ENCODE data around the gene SLC6A13. TPM values are rescaled to one million over a fixed set of nuclear protein-coding genes. Genes with fewer than 3 reads are reported as not detected.
"Not testable (repeated sequence)": the region's sequence is repeated elsewhere in the genome, so short reads cannot be mapped to it uniquely, and the experiment has no call there.

SLC6A13 gene
- polyA plus RNA-seq, 10 donors, result 1.3 to 6.1 (median 2.6) TPM

DNA sequence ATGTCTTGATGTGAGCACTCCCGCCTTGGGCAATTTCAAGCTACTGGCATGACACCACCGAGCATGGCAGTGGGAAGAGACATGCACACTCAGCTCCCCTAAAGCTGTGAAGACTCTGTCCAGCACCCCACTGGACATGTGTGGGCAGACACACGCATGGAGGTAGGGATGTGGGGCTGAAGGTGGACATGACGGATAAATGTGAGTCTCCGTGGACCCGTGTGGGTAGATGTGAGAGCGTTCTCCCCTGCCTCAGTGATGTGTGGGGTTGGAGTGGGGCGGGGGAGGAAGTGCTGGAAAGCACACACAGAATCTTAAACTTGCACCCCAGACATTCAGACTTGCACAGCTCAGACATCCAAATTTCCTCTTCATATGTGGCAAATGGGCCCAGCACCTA lies 61.3 kb downstream of the SLC6A13 start:
- no peak for DNase-seq

DNA sequence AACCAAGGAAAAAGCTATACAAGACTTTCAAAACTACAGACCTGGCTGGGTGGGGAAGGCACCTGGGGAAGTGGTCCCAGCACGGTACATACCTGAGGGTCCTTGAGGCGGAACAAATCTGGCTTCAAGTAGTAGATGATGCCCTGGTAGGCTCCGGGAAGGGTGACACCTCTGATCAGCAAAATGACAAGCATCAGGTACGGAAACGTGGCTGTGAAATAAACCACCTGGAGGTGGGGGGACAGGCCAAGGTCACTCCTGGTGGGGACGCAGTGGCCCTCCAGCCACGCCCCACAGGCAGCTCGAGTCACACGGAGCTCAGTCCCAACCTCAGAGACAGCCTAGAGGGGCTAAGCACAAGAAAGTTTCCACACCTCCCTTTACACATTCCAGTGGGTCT lies 63.9 kb downstream of the SLC6A13 start:
- DNase-seq, result no peak

DNA sequence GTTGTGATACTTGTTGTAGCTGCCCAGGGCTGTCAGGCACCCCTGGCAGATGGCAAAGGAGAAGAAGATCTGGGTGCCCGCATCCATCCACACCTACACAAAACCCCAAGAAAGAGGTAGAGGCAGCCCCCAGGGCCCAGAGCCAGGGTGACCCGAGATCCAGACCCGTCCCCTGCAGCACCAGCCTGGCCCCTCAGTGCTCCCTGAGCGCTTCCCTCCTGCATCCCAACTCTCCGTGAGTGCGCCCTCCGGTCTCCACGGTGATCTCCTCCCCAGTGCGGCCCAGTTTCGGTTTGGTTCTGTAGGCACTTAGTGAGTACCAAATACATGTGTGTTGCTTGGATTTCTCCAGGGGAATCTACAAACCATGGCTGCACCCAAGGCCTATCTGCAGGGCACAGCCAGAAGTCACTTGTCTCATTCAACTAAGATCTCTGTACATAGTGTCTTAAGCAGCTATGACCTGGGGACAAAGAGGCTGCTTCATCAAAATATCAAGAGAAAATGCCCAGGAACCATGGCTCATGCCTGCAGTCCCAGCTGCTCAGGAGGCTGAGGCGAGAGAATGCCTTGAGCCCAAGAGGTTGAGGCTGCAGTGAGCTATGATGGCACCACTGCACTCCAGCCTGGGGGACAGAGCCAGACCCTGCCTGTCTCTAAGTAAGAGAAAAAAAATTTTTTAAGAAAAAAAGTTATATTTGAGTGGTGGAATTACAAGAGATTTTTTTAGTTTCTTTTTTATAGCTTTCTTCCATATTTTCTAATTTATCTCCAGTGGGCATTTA lies 64.5 kb downstream of the SLC6A13 start:
- no peak for DNase-seq

DNA sequence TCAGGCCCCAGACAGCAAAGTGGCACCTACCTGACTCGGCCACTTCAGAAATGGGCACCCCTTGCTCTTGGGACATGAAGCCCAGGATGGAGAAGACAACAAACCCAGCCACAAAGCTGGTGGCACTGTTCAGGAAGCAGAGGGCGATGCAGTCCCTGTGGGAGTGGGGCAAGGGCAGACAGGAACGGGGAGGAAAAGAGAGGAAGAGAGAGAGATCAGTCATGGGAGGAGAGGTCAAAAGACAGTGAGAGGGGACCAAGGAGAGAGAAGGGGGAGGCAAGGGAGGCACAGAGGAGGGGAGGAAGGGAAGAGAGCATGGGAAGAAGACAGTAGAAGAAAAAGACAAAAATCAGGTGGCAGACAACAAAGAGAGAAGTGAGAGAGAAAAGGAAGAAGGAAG lies 65.3 kb downstream of the SLC6A13 start:
- no peak for DNase-seq

DNA sequence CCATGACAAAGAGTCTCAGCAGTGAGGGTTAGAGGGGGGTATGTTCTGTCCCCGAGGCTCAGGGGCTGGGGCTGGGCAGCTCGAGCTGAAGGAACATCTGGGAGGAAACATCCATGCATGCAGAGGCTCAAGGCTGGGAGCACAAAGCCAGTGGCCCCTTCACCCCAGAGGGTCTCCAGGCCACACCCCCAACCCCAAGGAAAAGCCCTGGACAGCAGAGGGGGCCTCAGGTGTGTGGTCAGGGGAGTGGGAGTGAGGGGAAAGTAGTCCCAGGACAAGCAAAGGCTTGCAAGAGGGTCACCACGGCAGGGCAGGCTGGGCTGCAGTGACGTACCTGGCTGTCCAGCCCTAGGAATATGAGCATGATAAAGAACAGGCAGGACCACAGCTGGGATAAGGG lies 66.2 kb downstream of the SLC6A13 start:
- DNase-seq, result no peak

DNA sequence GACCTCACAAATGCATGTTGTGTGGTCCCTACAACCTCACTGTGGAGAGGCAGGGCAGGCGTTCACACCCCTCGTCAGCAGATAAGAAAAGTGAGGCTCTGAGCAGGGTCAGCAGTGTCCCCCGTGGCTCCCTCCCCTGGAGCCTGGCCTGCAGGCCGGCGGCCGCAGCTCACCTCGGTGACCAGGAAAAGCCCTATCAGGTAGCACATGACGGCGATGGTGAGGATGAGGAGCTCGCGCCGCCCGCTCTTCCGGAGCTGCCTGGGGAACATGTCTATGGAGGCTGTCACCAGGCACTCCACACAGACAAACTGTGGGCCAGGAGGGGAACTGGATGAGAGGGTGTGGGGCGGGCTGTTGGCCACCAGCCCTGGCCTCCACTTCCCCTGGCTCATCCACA lies 66.7 kb downstream of the SLC6A13 start:
- no peak for DNase-seq

DNA sequence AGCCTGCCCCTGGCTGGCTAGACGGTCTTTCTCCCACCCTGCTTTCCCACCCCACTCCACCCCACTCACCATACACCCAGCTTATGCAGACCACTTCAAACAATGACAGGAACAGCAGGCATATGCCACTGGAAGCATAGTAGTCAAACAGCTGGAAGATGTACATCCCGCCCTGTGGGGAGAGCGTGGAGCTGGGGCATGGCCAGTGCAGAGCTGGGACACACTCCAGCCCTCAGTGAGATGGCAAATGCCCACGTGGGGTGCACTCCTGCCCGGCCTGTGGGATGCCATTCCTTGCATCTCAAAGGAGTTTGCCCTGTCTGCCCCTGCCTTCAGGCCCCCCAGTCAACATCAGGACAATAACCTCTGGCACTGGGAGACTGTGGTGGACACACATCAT lies 67.5 kb downstream of the SLC6A13 start:
- DNase-seq, result no peak

DNA sequence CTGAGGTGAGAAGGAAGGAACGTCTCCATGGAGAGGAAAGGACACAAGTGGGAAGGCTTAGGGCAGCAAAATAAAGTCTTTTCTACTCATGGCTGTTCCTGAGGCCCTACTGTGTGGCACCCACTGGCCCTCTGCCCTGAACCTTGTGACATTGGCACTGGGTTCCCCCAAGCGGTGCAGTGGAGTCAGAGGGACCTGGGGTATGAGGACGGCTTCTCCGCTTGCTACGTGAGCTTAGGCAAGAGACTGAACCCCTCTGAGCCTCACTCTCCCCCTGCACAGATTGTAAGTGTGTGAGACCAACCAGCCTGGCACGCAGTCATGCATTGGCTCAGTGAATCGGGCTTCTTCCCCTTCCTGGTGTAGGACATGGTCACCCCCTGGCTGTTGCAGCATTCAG lies 68.4 kb downstream of the SLC6A13 start:
- no peak for DNase-seq

DNA sequence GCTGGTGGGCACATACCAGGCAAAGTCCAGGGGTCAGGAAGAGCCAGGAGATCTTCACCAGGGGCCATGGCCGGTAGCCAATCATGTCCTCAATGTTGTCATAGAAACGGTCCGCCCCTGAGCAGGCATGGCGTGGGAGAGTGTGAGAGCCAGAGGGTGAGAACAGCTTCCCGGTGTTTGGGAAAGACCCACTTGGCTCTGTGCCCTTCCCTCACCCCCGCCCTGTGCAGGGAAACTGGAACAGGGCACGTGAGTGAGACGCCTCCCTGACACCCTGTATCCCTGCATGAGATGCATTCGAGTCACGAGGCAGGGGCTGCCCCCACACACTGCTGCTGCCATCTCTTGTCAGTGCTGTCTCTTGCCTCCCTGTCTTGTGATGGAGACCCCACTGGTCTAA lies 69.4 kb downstream of the SLC6A13 start:
- DNase-seq, result no peak

DNA sequence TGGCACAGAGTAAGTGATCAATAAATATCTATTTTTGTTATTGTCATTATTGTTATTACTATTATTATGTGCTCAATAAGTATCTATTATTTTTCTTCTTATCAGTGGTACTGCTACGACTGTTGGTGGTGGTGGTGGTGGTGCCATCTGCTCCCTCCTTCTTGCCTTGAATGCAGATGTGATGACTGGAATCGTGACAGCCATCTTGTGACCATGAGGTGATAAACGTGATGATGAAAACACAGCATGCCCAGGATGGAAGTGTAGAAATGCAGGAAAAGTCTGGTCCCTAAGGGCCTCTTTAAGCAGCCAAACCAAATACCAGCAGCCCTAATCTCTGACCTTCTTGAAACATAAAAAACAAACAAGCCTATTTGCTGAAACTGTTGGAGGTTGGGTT lies 71.1 kb downstream of the SLC6A13 start:
- DNase-seq, result no peak

DNA sequence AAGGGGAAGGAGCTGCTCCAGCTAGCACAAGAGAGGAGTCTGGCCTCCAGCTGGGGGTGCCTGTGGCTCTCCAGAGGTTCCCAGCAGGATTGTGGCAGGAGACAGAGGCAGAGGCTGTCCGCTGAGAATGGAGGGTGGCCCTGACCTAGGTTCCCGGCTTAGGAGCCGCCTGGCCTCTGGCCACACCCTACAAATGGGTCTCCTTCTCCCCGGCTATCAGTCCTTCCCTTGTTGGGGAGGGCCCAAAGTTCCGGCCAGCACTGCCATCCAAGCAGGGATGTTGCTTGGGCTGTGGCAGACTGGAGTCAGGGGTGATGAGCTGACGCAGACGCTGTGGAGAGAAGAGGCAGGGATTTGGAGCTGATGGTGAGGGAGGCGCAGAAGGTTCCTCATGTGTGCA lies 71.8 kb downstream of the SLC6A13 start:
- no peak for DNase-seq

DNA sequence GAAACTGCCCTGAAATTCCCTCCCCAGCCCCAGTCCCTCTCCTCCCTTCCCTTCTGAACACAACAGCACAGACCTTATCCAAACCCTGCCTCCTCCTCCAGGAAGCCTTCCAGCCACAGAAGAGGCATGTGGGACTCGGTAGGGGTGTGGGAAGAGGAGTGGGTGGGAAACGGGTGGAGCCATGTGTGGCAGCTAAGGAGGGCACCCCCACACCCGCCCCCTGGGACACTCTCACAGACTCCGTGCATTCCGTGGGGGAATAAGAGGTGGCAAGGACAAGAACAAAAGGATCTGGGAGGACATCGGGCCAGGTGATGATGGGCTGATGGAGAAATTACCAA lies 73.0 kb downstream of the SLC6A13 start:
- DNase-seq, result no peak

DNA sequence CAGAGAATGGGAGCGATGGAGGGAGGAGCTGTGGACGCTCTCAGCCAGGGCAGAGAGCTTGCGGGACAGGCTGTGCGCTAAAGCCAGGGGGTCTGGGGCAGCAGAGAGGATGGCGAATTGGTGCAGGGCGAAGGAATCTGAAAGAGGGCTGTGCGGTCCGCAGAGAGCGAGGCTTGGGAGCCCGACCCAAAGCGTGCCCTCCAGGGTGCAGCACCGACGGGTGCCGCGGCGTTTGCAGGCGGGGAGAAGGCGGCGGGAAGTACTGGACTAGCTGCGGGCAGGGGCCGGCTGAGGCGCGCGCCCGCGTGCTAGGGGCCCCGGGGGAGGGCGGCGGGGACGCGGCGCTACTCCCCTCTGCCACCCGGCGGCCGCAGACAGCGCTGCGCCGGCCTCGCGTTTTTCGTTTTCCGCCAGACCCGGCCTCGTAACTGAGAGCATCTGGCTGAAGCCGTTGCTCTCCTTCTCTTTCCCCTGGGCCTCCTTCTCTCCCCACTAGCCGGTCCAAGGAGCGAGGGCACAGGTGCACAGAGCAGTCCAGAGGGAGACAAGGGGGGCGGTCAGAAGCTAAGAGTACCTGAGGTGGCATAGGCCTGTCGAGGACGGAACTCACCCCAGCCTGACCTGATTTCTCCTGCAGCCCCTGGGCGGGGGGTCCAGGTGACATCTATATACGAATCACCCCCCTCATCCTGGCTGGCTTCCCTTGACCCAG lies 73.6 kb downstream of the SLC6A13 start:
- peak; percentile 52 to 86 (median 80) for DNase-seq

DNA sequence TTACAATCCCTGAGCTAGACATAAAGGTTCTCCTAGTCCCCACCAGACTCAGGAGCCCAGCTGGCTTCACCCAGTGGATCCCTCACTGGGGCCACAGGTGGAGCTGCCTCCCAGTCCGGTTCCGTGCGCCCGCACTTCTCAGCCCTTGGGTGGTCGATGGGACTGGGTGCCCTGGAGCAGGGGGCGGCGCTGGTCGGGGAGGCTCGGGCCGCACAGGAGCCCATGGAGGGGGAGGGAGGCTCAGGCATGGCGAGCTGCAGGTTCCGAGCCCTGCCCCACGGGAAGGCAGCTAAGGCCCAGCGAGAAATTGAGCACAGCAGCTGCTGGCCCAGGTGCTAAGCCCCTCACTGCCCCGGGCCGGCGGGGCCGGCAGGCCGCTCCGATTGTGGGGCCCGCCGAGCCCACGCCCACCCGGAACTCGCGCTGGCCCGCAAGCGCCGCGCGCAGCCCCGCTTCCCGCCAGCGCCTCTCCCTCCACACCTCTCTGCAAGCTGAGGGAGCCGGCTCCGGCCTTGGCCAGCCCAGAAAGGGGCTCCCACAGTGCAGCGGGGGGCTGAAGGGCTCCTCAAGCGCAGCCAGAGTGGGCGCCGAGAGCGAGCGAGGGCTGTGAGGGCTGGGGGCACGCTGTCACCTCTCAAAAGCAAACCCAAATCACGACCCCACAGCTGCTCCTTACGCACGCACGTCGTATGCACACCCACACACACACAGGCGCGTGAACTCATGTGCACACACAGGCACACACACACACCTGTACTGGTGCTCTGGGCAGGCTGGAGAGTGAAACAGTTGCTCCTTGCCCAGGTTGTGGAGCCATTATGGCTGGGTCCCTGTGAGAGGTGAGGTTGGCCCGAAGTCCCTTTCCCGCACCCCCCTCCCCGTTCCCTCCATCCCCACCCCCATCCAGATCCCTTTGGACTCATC lies 74.4 kb downstream of the SLC6A13 start:
- not testable (repeated sequence) for DNase-seq

DNA sequence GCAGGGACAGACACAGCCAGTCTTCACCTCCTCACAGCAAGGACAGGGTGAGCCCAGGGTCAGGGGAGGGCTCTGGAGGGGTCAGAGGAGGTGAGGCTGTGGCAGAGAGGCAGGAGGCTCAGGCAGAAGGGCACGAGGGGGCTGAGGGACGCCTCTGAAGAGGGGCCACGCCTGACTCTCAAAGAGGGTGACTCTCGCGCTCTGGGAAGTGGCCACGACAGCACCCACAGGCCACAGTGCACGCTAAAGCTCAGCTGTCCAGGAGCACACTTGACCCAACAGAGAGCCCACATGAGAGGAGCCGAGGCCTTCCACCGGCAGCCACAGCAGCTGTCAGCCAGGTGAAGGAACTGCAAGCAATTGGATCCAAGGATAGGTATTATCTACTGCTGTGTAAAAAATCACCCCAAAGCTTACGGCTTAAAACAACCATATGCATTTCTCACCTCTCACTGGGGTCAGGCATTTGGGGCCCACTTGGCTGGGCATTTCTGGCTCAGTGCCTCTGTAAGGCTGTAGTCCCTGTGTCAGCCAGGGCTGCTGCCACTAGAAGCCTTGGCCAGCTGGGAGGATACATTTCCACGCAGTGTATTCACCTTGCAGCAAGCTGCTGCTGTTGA lies 76.5 kb downstream of the SLC6A13 start:
- no peak for DNase-seq

DNA sequence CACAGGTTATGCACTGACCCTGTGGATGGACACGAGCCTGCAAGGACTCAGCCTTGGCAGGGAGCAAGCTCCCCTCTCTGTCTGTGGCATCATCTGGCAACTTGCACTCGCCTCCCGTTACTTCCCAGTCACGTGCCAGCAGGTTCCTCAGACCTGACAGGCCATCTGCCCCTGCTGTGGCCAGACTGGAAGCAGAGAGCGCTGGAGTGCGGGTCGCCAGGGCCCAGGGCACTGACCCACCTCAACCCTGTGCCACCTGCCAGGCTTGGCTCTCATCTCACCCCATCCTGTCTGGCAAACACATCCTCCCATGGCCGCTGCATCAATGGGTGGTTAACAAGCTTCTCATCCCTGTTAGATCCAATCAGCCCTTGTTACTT lies 77.1 kb downstream of the SLC6A13 start:
- DNase-seq, result no peak

DNA sequence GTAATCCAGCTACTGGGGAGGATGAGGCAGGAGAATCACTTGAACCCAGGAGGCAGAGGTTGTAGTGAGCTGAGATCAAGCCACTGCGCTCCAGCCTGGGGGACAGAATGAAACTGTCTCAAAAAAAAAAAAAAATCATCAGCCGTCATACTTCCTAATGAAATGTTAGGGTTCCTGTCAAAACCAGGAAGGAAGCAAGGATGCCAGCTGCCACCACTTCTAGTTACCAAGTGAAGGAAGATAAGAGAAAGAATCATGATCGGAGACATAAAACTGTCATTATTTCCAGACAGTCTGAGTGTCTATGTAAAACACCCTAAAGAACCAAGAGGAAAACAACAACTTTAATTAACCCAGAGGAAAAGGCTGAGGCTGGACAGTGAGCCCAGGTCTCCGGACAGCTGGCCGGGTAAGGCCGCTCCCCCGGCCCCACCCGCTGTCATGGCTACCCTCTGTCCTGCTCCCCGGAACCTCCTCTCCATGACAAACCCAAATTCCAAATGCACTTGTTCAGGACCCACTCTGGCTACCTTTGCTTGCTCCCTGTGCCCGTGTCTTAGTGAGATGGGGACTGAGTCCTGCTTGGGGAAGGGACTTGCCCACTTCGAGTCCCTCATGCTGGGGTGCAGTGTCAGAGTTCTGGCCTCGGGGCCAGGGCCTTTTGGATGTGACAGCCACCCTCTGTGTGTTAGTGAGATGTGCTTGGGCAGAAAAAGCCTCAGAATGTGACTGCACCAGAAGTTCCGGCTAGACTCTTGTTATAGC lies 77.6 kb downstream of the SLC6A13 start:
- DNase-seq, result no peak

DNA sequence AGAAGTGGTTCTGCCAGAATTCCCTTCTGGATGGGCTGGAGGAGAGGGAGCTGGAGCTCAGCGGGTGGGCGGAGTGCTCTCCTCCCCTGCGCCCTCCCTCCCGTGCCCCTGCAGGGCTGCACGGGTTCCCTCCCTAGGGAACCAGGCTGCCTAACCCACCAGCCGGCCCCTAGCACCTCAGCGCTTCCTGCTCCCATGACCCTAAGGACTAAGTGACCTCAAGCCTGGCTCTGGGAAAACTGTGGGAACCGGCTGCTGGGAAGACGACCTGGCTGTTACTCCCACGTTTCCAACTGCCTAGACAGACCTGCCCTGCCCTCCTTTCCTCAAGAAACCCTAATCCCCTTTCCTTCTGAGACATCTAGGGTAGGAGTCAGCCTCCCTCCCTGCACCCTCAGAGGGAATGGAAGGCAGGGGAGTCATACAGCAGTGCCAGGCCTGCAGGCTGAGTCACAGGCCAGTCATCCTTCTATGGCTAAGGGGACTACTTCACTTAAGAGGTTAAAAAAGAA lies 80.2 kb downstream of the SLC6A13 start:
- DNase-seq, result peak in 1 of 3 donors; percentile 49

DNA sequence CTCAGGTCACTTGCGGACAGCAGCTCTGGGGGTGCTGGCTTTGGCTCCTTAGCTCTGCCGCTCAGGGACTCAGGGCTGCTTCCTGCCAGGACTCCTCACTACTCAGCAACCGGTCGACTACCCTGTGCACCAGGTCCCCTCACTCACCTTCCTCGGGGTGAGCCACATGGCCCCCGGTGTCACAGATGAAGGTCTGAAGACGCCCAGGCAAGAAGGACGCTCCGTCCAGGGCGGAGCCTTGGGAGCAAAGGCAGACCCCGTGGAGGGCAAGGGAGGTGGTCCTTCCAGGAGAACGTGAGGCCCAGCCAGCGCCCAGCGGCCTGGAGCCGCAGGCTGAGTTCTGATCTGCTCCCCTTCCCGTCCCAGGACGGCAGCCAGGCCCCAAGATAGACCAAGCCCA lies 80.7 kb downstream of the SLC6A13 start:
- DNase-seq, result no peak

DNA sequence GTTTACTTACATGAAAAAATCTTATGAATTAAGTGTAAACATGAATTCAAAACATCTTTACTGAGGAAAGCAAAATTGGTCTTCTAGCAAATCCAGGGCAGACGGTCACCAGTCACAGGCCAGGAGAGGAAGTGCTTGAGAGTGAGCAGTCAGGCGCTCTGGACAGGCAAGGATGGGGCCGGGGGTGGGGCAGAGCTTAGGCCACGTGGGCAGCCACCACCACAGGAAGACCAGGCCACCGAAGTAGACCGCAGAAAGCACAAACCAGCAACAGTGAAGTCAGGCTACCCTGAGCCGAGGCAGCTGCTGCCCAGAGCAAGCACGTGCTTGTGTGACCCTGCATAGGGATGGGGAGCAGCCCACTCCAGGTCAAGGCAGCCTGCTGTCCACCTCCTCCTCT lies 82.2 kb downstream of the SLC6A13 start:
- peak in 1 of 3 donors; percentile 55 for DNase-seq

DNA sequence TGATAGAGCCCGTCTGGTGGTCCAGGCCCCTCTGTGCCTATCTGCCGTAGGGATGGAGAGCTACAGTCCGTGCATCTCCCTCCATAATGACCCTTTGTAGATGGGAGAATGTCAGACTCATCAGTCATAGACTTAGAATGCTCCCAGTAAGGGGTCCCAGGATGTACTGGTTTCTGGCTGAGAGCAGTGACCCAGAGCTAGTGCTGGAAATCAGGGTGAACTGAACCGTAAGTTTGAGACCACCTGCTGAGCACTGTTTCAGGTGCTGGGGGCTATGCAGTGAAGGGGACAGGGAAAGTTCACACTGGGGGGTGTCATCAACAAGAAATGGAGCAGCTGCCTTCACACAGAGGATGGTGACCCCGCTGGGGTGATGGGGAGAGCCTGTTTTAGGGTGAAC lies 82.8 kb downstream of the SLC6A13 start:
- DNase-seq, result no peak

Measured in muscle of back (tissue), 11 donors.